ENCODE measurements around the gene TRIM34. TPM values are rescaled to one million over a fixed set of nuclear protein-coding genes. Genes with fewer than 3 reads are reported as not detected.

Gene TRIM34
- total RNA-seq, 1 experiment from 2014 or later = 0.42 TPM

- no peak overlapping the region for H3K27ac ChIP-seq (ENCODE audit: low read depth, low read length)
- ChIA-PET RAD21 (ENCODE audit: low non-redundant PET in 1 of 2, low total read pairs in 2 of 2, uncharacterized antibody in 2 of 2, unreplicated experiment in 2 of 2) (no interaction called here), CTCF (no interaction called here)
Observed at GRCh38 chr11:5603326-5603725, 21.5 kb upstream of the TRIM34 start.

DNA sequence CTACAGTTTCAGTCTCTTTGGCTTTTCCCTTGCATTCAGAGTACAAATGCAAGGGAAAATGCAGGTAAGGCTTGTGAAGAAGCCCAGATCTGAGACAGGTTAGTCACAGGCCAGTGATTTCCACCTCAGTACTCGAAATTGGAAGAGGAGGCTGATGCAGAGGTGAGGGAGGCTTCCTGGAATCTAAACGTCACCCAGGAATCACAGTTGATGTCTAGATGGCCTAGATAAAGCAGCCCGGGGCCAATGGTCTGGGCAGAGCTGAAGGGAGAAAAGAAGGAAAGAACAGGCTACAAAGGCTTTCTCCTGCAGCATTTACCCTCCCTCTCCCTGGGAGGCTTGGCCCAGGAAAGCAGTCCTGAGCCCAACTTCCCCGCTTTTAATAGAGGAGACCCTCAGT lies 19.9 kb upstream of the TRIM34 start:
- POLR2A ChIA-PET = no interaction called here
- Histone ChIP-seq H3K27ac (ENCODE audit: low read depth, low read length) (no peak overlapping the region), H3K36me3 (ENCODE audit: control insufficient read depth in 1 of 2, insufficient read depth in 2 of 2, low read length in 2 of 2) (no peaks in the 10 kb centered on the region), H3K4me1 (ENCODE audit: control insufficient read depth in 1 of 2, insufficient read depth in 2 of 2, low read length in 2 of 2) (peaks cover 0 to 5% of the 10 kb centered on the region in 2 experiments; a peak in 2 of 4 replicates), H3K4me2 (ENCODE audit: low read length) (no peak overlapping the region), H3K9me3 (ENCODE audit: control insufficient read depth in 1 of 2, insufficient read depth in 1 of 2, low read depth in 1 of 2, low read length in 2 of 2) (no peaks in the 10 kb centered on the region), H3K9me2 (ENCODE audit: insufficient read depth) (no peaks in the 10 kb centered on the region), H4K20me1 (ENCODE audit: insufficient read depth) (no peaks in the 10 kb centered on the region), H3K79me2 (ENCODE audit: insufficient read depth, low read length) (no peaks in the 10 kb centered on the region), H3K9ac (ENCODE audit: low read length) (no peak overlapping the region), H3K4me3 (replicated peaks in 1 of 2; ENCODE audit: low read depth in 1 of 2, low read length in 2 of 2) (no peak overlapping the region), H2AFZ (ENCODE audit: low read depth, low read length, poor library complexity, severe bottlenecking) (no peak overlapping the region), H3K27me3 (ENCODE audit: insufficient read depth, low read length) (no peaks in the 10 kb centered on the region)
- intact Hi-C loops (cut with micrococcal nuclease) = loop anchor here (5.0 kb wide), 1 partner anchor 107 kb away; no protein-coding TSS in a partner anchor
- BruUV-seq (replicated peaks) = no TSS peak
- DNase-seq (ENCODE audit: low read depth, low spot score) = no peak
- CTCF ChIA-PET = no interaction called here
- RAD21 ChIA-PET (ENCODE audit: low non-redundant PET in 1 of 2, low total read pairs in 2 of 2, uncharacterized antibody in 2 of 2, unreplicated experiment in 2 of 2) = no interaction called here
- no peak for ATAC-seq
- no peak for TF ChIP-seq CEBPB (IDR thresholded peaks at IDR 0.05; ENCODE audit: low read depth)
- TF ChIP-seq, protein P1, sequence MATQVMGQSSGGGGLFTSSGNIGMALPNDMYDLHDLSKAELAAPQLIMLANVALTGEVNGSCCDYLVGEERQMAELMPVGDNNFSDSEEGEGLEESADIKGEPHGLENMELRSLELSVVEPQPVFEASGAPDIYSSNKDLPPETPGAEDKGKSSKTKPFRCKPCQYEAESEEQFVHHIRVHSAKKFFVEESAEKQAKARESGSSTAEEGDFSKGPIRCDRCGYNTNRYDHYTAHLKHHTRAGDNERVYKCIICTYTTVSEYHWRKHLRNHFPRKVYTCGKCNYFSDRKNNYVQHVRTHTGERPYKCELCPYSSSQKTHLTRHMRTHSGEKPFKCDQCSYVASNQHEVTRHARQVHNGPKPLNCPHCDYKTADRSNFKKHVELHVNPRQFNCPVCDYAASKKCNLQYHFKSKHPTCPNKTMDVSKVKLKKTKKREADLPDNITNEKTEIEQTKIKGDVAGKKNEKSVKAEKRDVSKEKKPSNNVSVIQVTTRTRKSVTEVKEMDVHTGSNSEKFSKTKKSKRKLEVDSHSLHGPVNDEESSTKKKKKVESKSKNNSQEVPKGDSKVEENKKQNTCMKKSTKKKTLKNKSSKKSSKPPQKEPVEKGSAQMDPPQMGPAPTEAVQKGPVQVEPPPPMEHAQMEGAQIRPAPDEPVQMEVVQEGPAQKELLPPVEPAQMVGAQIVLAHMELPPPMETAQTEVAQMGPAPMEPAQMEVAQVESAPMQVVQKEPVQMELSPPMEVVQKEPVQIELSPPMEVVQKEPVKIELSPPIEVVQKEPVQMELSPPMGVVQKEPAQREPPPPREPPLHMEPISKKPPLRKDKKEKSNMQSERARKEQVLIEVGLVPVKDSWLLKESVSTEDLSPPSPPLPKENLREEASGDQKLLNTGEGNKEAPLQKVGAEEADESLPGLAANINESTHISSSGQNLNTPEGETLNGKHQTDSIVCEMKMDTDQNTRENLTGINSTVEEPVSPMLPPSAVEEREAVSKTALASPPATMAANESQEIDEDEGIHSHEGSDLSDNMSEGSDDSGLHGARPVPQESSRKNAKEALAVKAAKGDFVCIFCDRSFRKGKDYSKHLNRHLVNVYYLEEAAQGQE (IDR thresholded peaks at IDR 0.05; ENCODE audit: low read depth) = no peak
- no peak for TF ChIP-seq ZFX (IDR thresholded peaks at IDR 0.05)
- no peak for TF ChIP-seq POLR2A (IDR thresholded peaks at IDR 0.05; ENCODE audit: borderline replicate concordance, extremely low read depth, insufficient read depth, insufficient read length)
- no peak for TF ChIP-seq ZNF274 (IDR thresholded peaks at IDR 0.05; ENCODE audit: low read depth, low read length)
- TF ChIP-seq EZH2 (IDR thresholded peaks at IDR 0.05) = no peak
- no peak for TF ChIP-seq POLR2AphosphoS5 (IDR thresholded peaks at IDR 0.05; ENCODE audit: low read depth, low read length)
- no peak for TF ChIP-seq MAX (IDR thresholded peaks at IDR 0.05)
- no peak for TF ChIP-seq EGR1 (IDR thresholded peaks at IDR 0.05; ENCODE audit: low read depth)
- TF ChIP-seq SRF (IDR thresholded peaks at IDR 0.05; ENCODE audit: low read depth) = no peak
- no peak for TF ChIP-seq FOSL1 (IDR thresholded peaks at IDR 0.05; ENCODE audit: low read depth)
- no peak for TF ChIP-seq ELF1 (IDR thresholded peaks at IDR 0.05; ENCODE audit: borderline replicate concordance, low read depth)
- no peak for TF ChIP-seq SIN3A (IDR thresholded peaks at IDR 0.05; ENCODE audit: low read depth)
- no peak for TF ChIP-seq JUND (IDR thresholded peaks at IDR 0.05)
- TF ChIP-seq RAD21 (IDR thresholded peaks at IDR 0.05; ENCODE audit: low read depth) = no peak

More at GRCh38 chr11:5603326-5603725, 21.5 kb upstream of the TRIM34 start:
- intact Hi-C loops (cut with micrococcal nuclease) = loop anchor here (5.0 kb wide), 1 partner anchor 109 kb away; no protein-coding TSS in a partner anchor
- peaks cover 0 to 5% of the 10 kb centered on the region in 2 experiments; a peak in 2 of 4 replicates for H3K4me1 ChIP-seq (ENCODE audit: control insufficient read depth in 1 of 2, insufficient read depth in 2 of 2, low read length in 2 of 2)
- no peaks in the 10 kb centered on the region for H3K9me2 ChIP-seq (ENCODE audit: insufficient read depth)
- no peak overlapping the region for H2AFZ ChIP-seq (ENCODE audit: low read depth, low read length, poor library complexity, severe bottlenecking)
- no peaks in the 10 kb centered on the region for H3K36me3 ChIP-seq (ENCODE audit: control insufficient read depth in 1 of 2, insufficient read depth in 2 of 2, low read length in 2 of 2)
- no peak overlapping the region for H3K4me2 ChIP-seq (ENCODE audit: low read length)
- H3K9ac ChIP-seq (ENCODE audit: low read length) = no peak overlapping the region
- no peaks in the 10 kb centered on the region for H3K27me3 ChIP-seq (ENCODE audit: insufficient read depth, low read length)
- POLR2A ChIA-PET = interaction anchor here (1.2 kb wide), 1 partner anchor 98 kb away, joined by 6 read pairs; no protein-coding TSS in a partner anchor
- no peaks in the 10 kb centered on the region for H4K20me1 ChIP-seq (ENCODE audit: insufficient read depth)
- H3K79me2 ChIP-seq (ENCODE audit: insufficient read depth, low read length) = no peaks in the 10 kb centered on the region
- no peaks in the 10 kb centered on the region for H3K9me3 ChIP-seq (ENCODE audit: control insufficient read depth in 1 of 2, insufficient read depth in 1 of 2, low read depth in 1 of 2, low read length in 2 of 2)
- DNase-seq (ENCODE audit: low read depth, low spot score) (no peak), ATAC-seq (no peak)
- BruUV-seq (replicated peaks) = no TSS peak
- TF ChIP-seq SP1 (IDR thresholded peaks at IDR 0.05; ENCODE audit: low read depth) (no peak), CEBPB (IDR thresholded peaks at IDR 0.05; ENCODE audit: low read depth) (no peak), MAX (IDR thresholded peaks at IDR 0.05) (no peak), SIN3A (IDR thresholded peaks at IDR 0.05; ENCODE audit: low read depth) (no peak), ATF3 (IDR thresholded peaks at IDR 0.05) (no peak), POLR2AphosphoS5 (IDR thresholded peaks at IDR 0.05; ENCODE audit: low read depth, low read length) (no peak)
- H3K4me3 ChIP-seq (replicated peaks in 1 of 2; ENCODE audit: low read depth in 1 of 2, low read length in 2 of 2) = no peak overlapping the region

Measured in HCT116 (cell line).